NCI-H1048 (cell line): ENCODE data around the gene PRKCG.
"Not testable (repeated sequence)": the region's sequence is repeated elsewhere in the genome, so short reads cannot be mapped to it uniquely, and the experiment has no call there.

Experiments used
- DNase-seq: peaks from one replicate; lab custom pipeline; 2025; lab: John Stamatoyannopoulos, UW

PRKCG gene

DNA sequence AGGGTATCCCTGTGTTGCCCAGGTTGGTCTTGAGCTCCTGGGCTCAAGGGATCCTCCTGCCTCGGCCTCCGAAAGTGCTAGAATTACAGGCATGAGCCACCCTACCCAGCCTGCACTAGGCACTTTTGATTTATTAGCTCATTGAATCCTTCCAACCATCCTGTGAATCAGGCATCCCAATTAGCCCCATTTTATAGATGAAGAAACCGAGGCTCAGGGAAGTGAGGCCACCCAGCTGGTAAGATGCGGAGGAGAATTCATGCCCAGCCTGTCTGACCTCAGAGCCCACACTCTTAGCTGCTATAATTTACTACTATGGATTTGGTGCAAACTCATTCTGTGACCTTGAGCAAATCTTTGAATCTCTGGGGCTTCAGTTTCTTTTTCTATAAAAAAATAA is 62.9 kb downstream of the PRKCG start:
- no peak for DNase-seq

DNA sequence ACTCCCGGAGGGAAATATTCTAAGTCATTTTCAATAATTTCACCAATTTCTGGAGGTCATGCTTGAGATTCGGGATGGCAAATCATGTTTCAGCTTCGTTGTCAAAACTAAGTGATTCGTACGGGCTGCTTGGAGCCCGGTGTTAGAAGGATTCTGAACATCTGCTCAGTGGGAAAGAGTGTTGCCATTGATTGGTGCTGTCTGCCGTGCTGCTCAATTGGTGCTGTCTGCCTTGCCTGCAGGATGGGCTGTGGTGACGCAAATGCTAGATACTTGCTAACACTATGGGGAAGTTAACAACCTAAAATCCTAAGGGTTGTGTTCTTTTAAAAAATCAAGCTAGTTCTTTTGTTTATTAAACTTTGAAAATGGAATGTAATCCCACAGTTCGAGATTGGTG is 63.4 kb downstream of the PRKCG start:
- no peak for DNase-seq

DNA sequence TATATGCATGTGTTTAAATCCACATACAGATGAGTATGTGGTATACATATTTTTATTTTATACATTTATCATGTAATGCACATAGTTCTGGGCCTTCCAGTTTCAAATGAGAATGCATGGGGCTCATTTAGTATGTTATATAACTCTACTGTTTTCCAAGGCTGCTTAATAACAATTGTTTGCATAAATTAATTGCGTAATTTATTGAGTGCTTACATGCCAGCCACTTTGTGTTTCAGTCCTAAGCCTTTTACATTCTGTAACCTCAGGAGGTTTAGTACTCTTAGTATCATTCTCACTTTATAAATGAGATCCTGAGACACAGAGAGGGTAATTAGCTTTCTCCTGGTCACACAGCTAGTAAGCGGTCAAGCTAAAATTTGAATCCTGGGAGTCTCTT is 64.0 kb downstream of the PRKCG start:
- no peak for DNase-seq

DNA sequence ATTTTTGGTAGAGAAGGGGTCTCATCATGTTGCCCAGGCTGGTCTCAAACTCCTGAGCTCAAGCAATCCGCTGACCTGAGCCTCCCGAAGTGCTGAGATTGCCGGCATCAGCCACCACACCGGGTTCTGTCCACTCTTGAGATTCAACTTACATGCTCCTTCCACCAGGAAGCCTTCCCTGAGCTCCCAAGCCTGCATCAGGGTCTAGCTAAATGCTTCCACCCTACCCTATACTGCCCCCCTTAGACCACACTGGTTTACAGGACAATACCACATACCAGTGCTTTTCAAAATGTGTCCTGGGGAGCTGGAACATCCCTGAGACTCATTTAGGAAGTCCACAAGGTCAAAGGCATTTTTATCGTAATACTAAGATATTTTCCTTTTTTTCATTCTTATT is 65.6 kb downstream of the PRKCG start:
- no peak for DNase-seq

DNA sequence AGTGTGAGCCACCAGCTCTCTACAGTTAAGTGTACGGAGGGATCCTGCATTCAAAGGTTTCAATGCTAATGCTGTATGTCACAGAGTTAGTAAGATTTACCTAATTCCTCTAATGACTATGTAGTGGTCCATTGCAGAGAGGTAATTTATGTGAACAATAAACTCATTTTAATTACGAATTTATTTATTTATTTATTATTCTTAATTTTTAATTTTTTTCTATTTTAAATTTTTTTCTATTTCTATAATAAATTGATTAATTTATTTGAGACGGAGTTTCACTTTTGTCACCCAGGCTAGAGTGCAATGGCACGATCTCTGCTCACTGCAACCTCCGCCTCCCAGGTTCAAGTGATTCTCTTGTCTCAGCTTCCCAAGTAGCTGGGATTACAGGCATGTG is 66.6 kb downstream of the PRKCG start:
- DNase-seq, result not testable (repeated sequence)

DNA sequence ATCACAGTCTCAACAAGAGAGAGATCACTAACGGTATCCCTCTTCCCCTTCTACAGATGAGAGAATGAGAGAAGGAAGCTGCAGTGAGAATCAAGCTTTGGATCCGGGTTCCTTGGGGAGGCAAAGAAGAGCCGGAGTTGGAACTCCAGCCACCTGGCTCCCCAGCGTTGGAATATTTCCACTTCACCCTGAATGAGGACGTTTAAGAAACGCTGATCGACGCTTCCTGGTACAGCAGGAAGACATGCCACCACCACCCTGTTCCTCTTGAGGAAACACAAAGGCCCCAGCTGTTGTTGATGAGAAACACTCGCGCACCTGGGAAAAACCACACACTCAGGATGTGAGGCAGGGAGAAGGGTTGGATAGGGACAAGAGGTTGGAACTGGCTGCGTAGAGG is 69.4 kb downstream of the PRKCG start:
- no peak for DNase-seq

DNA sequence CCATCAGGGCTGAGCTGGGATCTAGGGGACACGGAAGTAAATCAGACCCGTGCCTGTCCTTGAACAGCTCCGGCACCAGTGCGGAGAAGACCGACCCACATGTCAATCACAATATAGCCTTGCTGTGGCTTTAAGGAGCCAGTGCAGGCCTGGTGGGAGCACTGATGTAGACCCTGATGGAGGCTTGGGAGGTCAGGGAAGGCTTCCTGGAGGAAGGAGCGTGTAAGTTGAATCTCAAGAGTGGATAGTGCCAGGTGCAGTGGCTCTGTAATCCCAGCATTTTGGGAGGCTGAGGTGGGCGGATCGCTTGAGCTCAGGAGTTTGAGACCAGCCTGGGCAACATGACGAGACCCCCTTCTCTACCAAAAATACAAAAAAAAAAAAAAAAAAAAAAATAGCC is 70.0 kb downstream of the PRKCG start:
- DNase-seq, result no peak

DNA sequence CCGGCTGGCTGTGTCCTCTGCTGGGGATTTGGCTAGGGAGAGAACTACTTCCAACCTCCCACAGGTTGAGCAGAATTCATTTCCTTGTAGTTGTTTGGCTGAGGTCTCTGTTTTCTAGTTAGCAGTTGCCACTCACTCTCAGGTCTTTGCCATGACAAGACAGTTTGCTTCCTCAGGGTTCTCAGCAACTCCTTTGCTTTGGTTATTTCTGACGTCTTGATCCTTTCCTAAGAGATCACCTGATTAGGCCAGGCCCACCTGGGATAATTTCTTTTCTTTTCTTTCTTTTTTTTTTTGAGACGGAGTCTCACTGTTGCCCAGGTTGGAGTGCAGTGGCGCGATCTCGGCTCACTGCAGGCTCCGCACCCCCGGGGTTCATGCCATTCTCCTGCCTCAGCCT is 71.4 kb downstream of the PRKCG start:
- DNase-seq, result no peak
